H1 (cell line): ENCODE measurements around the gene WNT3A. TPM values are rescaled to one million over a fixed set of nuclear protein-coding genes. Genes with fewer than 3 reads are reported as not detected.

Experiments used
- ASH2L ChIP-seq: fragments of 200-600, 300-600 bp; sonication (generic); IDR thresholded peaks from one replicate; pipeline ENCODE4 v1.7.1; 2017; ENCODE audit warnings: low read length
- BACH1 ChIP-seq: IDR thresholded peaks from 2 replicates; pipeline ENCODE4 v1.6.1; 2012; ENCODE audit warnings: low read length, improper control_type of control experiment
- CREB1 ChIP-seq: IDR thresholded peaks from 2 replicates; pipeline ENCODE4 v1.6.1; 2012; ENCODE audit warnings: inconsistent platforms
- E2F6 ChIP-seq: IDR thresholded peaks from 2 replicates; pipeline ENCODE4 v1.6.1; 2012; ENCODE audit warnings: inconsistent platforms
- EP300 ChIP-seq, 2 experiments: IDR thresholded peaks; 1 replicate in 1 of 2; 2 replicates in 1 of 2; pipeline ENCODE4 v1.6.1; 2011 to 2012; ENCODE audit warnings: low read depth in 2 of 2, low read length in 2 of 2, mild to moderate bottlenecking in 2 of 2, borderline replicate concordance in 1 of 2, inconsistent platforms in 1 of 2, moderate library complexity in 1 of 2
- FOSL1 ChIP-seq: IDR thresholded peaks from 2 replicates; pipeline ENCODE4 v1.6.1; 2011; ENCODE audit warnings: mild to moderate bottlenecking, low read depth, low read length, moderate library complexity; ENCODE audit not compliant: insufficient read depth
- GTF2F1 ChIP-seq: IDR thresholded peaks from 2 replicates; pipeline ENCODE4 v1.6.1; 2012; ENCODE audit warnings: low read depth, low read length, improper control_type of control experiment, borderline replicate concordance
- JUN ChIP-seq: IDR thresholded peaks from 2 replicates; pipeline ENCODE4 v1.6.1; 2011; ENCODE audit warnings: low read depth, mild to moderate bottlenecking, improper control_type of control experiment, low read length
- JUND ChIP-seq: IDR thresholded peaks from 2 replicates; pipeline ENCODE4 v1.6.1; 2011; ENCODE audit warnings: mild to moderate bottlenecking, improper control_type of control experiment, low read length
- KDM4A ChIP-seq: IDR thresholded peaks from one replicate; pipeline ENCODE4 v1.7.1; 2012; ENCODE audit warnings: low read depth, mild to moderate bottlenecking, moderate library complexity, low read length, inconsistent platforms; ENCODE audit not compliant: severe bottlenecking
- KDM5A ChIP-seq: fragments of 200-600 bp; IDR thresholded peaks from 2 replicates; pipeline ENCODE4 v1.7.1; 2012; ENCODE audit warnings: mild to moderate bottlenecking, low read length, inconsistent platforms, mixed read lengths
- NRF1 ChIP-seq: IDR thresholded peaks from 2 replicates; pipeline ENCODE4 v1.6.1; 2011; ENCODE audit warnings: mild to moderate bottlenecking, low read depth, low read length, improper control_type of control experiment
- PHF8 ChIP-seq: fragments of 200-600 bp; sonication (generic); conservative IDR thresholded peaks from 2 replicates; pipeline ENCODE4 v1.7.1; 2012; ENCODE audit warnings: low read depth, mild to moderate bottlenecking, inconsistent platforms, low read length, moderate library complexity
- RAD21 ChIP-seq, 2 experiments: IDR thresholded peaks in 1 of 2; conservative IDR thresholded peaks in 1 of 2; 2 replicates each; pipeline ENCODE4 v1.6.1; 2011; ENCODE audit warnings: low read depth in 2 of 2, low read length in 2 of 2, improper control_type of control experiment in 1 of 2, inconsistent platforms in 1 of 2, mild to moderate bottlenecking in 1 of 2, moderate library complexity in 1 of 2
- RBBP5 ChIP-seq: IDR thresholded peaks from 2 replicates; pipeline ENCODE4 v1.7.1; 2012; ENCODE audit warnings: low read depth, mild to moderate bottlenecking, inconsistent platforms, low read length, moderate library complexity, borderline replicate concordance
- RFX5 ChIP-seq: IDR thresholded peaks from 2 replicates; pipeline ENCODE4 v1.6.1; 2011; ENCODE audit warnings: low read depth, low read length, improper control_type of control experiment, borderline replicate concordance
- RXRA ChIP-seq: IDR thresholded peaks from 2 replicates; pipeline ENCODE4 v1.6.1; 2011; ENCODE audit warnings: low read depth, mild to moderate bottlenecking, low read length, moderate library complexity; ENCODE audit not compliant: insufficient read depth
- SIN3A ChIP-seq, 2 experiments: IDR thresholded peaks in 1 of 2; conservative IDR thresholded peaks in 1 of 2; 2 replicates each; pipeline ENCODE4 v1.6.1; 2011 to 2012; ENCODE audit warnings: low read length in 2 of 2, improper control_type of control experiment in 1 of 2, low read depth in 1 of 2, mild to moderate bottlenecking in 1 of 2
- SP1 ChIP-seq: IDR thresholded peaks from 2 replicates; pipeline ENCODE4 v1.6.1; 2011; ENCODE audit warnings: low read depth, low read length
- SP4 ChIP-seq: IDR thresholded peaks from 2 replicates; pipeline ENCODE4 v1.6.1; 2012; ENCODE audit warnings: low read length, inconsistent platforms
- TAF1 ChIP-seq: IDR thresholded peaks from 2 replicates; pipeline ENCODE4 v1.6.1; 2011; ENCODE audit warnings: mild to moderate bottlenecking, low read depth, low read length
- TBP ChIP-seq: IDR thresholded peaks from 2 replicates; pipeline ENCODE4 v1.6.1; 2011; ENCODE audit warnings: low read depth, low read length, improper control_type of control experiment
- TCF12 ChIP-seq: IDR thresholded peaks from 2 replicates; pipeline ENCODE4 v1.6.1; 2011; ENCODE audit warnings: low read depth, mild to moderate bottlenecking, low read length
- polyA plus RNA-seq, 7 experiments: library from polyadenylated mRNA; depleted of rRNA in 3 of 7; stranded (reverse) in 5 of 7; unstranded in 2 of 7; fragments of >200 nt in 5 of 7; fragments of 200-250 nt in 2 of 7; gene quantifications; 1 replicate in 5 of 7; 2 replicates in 1 of 7; 4 replicates in 1 of 7; pipeline versions ENCODE4 v1.2.1 to v1.2.3, GENCODE V29; 2011 to 2013; ENCODE audit warnings: missing spikeins in 2 of 7, mixed read lengths in 2 of 7
- total RNA-seq: library from RNA; stranded (reverse); fragmentation: NEBNext Ultra II Directional; extraction: Animal tissue kit (Norgen Biotek cat#: 25700); gene quantifications from 2 replicates; pipeline ENCODE4 v1.2.1, GENCODE V29; 2021

The WNT3A gene
- total and polyA plus RNA-seq, 2 of the 8 experiments (the other 6 are each of a cell fraction or from before 2014, with no cell fraction given): 0.08 to 0.19 TPM

- 0 out of 2 replicates have a peak, but pooled peaks have one; percentile 64 for TF ChIP-seq FOSL1
- peak; percentile 77 for TF ChIP-seq TBP
- TF ChIP-seq BACH1: peak; percentile 46; the same call in 1 of the 2 replicates
- TF ChIP-seq JUN: no peak
- TF ChIP-seq TAF1: peak; percentile 80
- TF ChIP-seq PHF8: peak; percentile 91
- peak; percentile 82 for TF ChIP-seq ASH2L
- TF ChIP-seq RFX5: no peak
- peak; percentile 67; the same call in 1 of the 2 replicates for TF ChIP-seq SP1
- TF ChIP-seq SIN3A (conservative IDR thresholded peaks at IDR 0.05 in 1 of 2, IDR thresholded peaks at IDR 0.05 in 1 of 2; ENCODE audit: low read depth in 1 of 2, low read length in 2 of 2): peak in 1 of 2 experiments; percentile 92; a peak in 3 of 4 replicates
- no peak for TF ChIP-seq TCF12
- TF ChIP-seq CREB1: peak; percentile 99
- TF ChIP-seq E2F6: peak; percentile 93
- TF ChIP-seq EP300 (IDR thresholded peaks at IDR 0.05; ENCODE audit: borderline replicate concordance in 1 of 2, low read depth in 2 of 2, low read length in 2 of 2): peak in 1 of 2 experiments; percentile 61; a peak in 1 of 3 replicates
- TF ChIP-seq SP4: peak; percentile 88
- peak; percentile 73 for TF ChIP-seq KDM5A
- TF ChIP-seq GTF2F1: 0 out of 2 replicates have a peak, but pooled peaks have one; percentile 55
- TF ChIP-seq JUND: peak; percentile 67; the same call in 1 of the 2 replicates
- peak; percentile 88 for TF ChIP-seq NRF1
- TF ChIP-seq KDM4A: peak; percentile 100
- TF ChIP-seq RAD21 (IDR thresholded peaks at IDR 0.05 in 1 of 2, conservative IDR thresholded peaks at IDR 0.05 in 1 of 2; ENCODE audit: low read depth in 2 of 2, low read length in 2 of 2): no peak
- no peak for TF ChIP-seq RXRA
- TF ChIP-seq RBBP5: peak; percentile 90; the same call in 1 of the 2 replicates
Measured at GRCh38 chr1:228102791-228103620, 96.2 kb downstream of the WNT3A start, which contains the start of gene C1orf35 (continued).
